Calu3 (cell line): ENCODE data around the gene UBE2Q1. TPM values are rescaled to one million over a fixed set of nuclear protein-coding genes. Genes with fewer than 3 reads are reported as not detected.

Experiments
- BruUV-seq: library from RNA; stranded (reverse); fragments of 400-500 nt; replicated peaks from 2 replicates; lab custom pipeline; 2021; lab: Mats Ljungman, UMichigan
- CTCF ChIA-PET: fragments of 300-600 bp; sonication (Branson Sonifier 250); formaldehyde crosslinking; loops from one replicate; lab custom pipeline; 2022; ENCODE audit warnings: antibody characterized with exemption; lab: Charles Lee
- DNase-seq: peaks from one replicate; pipeline ENCODE4 v3.0.0; 2022
- H3K27ac Mint-ChIP-seq: one replicate; pipeline ENCODE4 v1.8.0; 2022; ENCODE audit warnings: mixed read lengths; ENCODE audit not compliant: unreplicated experiment
- H3K27me3 Mint-ChIP-seq: one replicate; pipeline ENCODE4 v1.8.0; 2022; ENCODE audit warnings: mixed read lengths; ENCODE audit not compliant: unreplicated experiment
- H3K36me3 Mint-ChIP-seq: one replicate; pipeline ENCODE4 v1.8.0; 2022; ENCODE audit warnings: mild to moderate bottlenecking, moderate library complexity, mixed read lengths; ENCODE audit not compliant: insufficient read depth, unreplicated experiment
- H3K4me1 Mint-ChIP-seq: one replicate; pipeline ENCODE4 v1.8.0; 2022; ENCODE audit warnings: mild to moderate bottlenecking, low read depth, mixed read lengths; ENCODE audit not compliant: unreplicated experiment
- H3K4me3 Mint-ChIP-seq: one replicate; pipeline ENCODE4 v1.8.0; 2022; ENCODE audit warnings: mild to moderate bottlenecking, low read depth, moderate library complexity, mixed read lengths; ENCODE audit not compliant: unreplicated experiment
- H3K9me3 Mint-ChIP-seq: one replicate; pipeline ENCODE4 v1.8.0; 2022; ENCODE audit warnings: low read depth, mixed read lengths; ENCODE audit not compliant: unreplicated experiment
- intact Hi-C: fragments of 100-400 bp; cut with micrococcal nuclease; formaldehyde crosslinking; loops from one replicate; pipeline ENCODE4 v1.10.0; 2022; ENCODE audit not compliant: unreplicated experiment
- total RNA-seq: library from RNA; stranded (reverse); gene quantifications from 2 replicates; pipeline ENCODE4 v1.2.3, GENCODE V29; 2022
- TF ChIP-seq, protein P1 (sequence below): fragments of 200-600 bp; IDR thresholded peaks from one replicate; pipeline ENCODE4 v1.8.0; 2022; ENCODE audit warnings: antibody characterized with exemption; ENCODE audit not compliant: unreplicated experiment

UBE2Q1 gene
- total RNA-seq, 1 experiment from 2014 or later: 96.7 TPM

DNA sequence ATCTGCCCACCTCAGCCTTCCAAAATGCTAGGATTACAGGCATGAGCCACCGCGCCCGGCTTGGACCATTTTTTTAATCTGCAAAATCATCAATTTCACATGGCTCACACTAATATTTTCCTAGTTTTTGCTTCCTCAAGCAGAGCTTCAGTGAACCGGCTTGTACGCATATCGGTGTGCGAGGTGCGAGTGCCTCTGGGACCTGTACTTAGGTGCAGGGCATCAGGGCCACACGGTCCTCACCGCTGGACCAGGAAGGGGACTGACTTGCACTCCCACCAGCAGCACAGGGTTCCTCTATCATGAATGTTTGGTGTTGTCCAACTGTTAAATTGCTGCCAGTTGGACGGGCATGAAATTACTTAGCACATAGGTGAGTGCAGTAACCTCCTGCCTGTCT is 40.8 kb downstream of the UBE2Q1 start:
- no peak overlapping the region for H3K4me3 Mint-ChIP-seq
- no peaks in the 10 kb centered on the region for H3K36me3 Mint-ChIP-seq
- intact Hi-C loops: no loop called here
- peaks cover 83% of the 10 kb centered on the region for H3K27me3 Mint-ChIP-seq
- no peaks in the 10 kb centered on the region for H3K4me1 Mint-ChIP-seq
- BruUV-seq: no TSS peak
- TF ChIP-seq, protein P1, sequence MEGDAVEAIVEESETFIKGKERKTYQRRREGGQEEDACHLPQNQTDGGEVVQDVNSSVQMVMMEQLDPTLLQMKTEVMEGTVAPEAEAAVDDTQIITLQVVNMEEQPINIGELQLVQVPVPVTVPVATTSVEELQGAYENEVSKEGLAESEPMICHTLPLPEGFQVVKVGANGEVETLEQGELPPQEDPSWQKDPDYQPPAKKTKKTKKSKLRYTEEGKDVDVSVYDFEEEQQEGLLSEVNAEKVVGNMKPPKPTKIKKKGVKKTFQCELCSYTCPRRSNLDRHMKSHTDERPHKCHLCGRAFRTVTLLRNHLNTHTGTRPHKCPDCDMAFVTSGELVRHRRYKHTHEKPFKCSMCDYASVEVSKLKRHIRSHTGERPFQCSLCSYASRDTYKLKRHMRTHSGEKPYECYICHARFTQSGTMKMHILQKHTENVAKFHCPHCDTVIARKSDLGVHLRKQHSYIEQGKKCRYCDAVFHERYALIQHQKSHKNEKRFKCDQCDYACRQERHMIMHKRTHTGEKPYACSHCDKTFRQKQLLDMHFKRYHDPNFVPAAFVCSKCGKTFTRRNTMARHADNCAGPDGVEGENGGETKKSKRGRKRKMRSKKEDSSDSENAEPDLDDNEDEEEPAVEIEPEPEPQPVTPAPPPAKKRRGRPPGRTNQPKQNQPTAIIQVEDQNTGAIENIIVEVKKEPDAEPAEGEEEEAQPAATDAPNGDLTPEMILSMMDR: no peak
- CTCF ChIA-PET: no interaction called here
- H3K27ac Mint-ChIP-seq: no peak overlapping the region
- no peak for DNase-seq
- no peaks in the 10 kb centered on the region for H3K9me3 Mint-ChIP-seq

DNA sequence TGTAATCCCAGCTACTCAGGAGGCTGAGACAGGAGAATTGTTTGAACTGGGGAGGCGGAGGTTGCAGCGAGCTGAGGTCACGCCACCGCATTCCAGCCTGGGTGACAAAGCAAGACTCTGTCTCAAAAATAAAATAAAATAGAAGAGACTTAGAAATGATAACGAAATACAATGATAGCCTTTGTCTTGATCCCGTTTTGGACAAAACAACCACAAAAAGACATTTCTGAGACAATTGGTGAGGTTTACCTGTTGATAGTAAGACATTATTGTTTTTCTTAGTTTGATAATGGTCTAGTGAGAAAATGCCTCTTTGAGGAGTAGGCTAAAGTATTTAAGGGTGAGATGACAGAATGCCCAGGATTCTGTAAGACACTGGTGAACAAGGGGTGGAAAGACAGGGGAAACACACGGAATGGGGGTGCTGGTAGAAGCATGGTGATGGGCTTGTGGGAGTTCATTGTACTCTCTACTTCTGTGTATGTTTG is 44.4 kb downstream of the UBE2Q1 start:
- Mint-ChIP-seq H3K9me3 (no peaks in the 10 kb centered on the region), H3K27ac (no peak overlapping the region), H3K4me3 (no peak overlapping the region), H3K27me3 (peaks cover 70% of the 10 kb centered on the region), H3K4me1 (no peaks in the 10 kb centered on the region), H3K36me3 (no peaks in the 10 kb centered on the region)
- no peak for DNase-seq
- TF ChIP-seq, protein P1: no peak
- intact Hi-C loops: no loop called here
- no TSS peak for BruUV-seq
- CTCF ChIA-PET: no interaction called here

DNA sequence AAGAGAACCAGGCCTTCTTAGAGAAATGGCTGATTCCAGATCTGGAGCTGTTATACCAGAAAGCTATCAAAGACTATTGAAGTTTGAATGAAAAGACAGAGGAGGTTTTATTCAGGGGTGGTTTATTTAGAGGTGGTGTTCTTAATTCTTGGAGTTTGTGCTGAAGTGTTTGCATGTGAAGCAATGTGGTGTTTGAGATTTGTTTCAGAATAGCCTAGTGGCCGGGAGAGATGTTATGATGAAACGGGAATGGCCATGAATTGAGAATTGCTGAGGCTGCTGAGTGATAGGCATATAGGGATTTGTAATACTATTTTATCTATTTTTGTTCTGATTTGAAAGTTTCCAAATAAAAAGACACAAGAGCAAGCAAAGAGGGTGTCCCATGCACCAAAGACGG is 45.7 kb downstream of the UBE2Q1 start:
- BruUV-seq: no TSS peak
- Mint-ChIP-seq H3K36me3 (no peaks in the 10 kb centered on the region), H3K27ac (no peak overlapping the region), H3K9me3 (no peaks in the 10 kb centered on the region), H3K27me3 (peaks cover 80% of the 10 kb centered on the region), H3K4me1 (no peaks in the 10 kb centered on the region), H3K4me3 (no peak overlapping the region)
- CTCF ChIA-PET: interaction anchor here (0.5 to 0.7 kb wide), 2 partner anchors 10 to 508 kb away, joined by 4 to 5 read pairs; no protein-coding TSS in a partner anchor
- DNase-seq: no peak
- TF ChIP-seq, protein P1: no peak
- intact Hi-C loops: no loop called here

DNA sequence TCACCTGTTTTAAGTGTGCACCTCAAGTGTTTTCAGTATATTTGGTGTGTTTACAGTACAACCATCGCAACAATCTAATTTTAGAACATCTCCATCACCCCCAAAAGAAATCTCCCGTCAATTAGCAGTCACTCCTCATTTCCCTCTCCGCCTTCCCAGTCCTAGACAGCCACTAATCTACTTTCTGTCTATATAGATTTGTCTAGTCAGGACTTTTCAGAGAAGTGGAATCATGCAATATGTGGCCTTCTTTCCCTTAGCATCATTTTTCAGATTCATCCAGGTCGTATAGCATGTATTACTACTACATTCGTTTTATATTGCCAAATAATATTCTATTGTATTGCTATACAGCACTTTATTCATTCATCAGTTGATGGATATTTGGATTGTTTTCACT is 54.6 kb downstream of the UBE2Q1 start:
- Mint-ChIP-seq H3K4me3 (no peak overlapping the region), H3K9me3 (no peaks in the 10 kb centered on the region), H3K27me3 (peaks cover 89% of the 10 kb centered on the region), H3K27ac (no peak overlapping the region), H3K36me3 (no peaks in the 10 kb centered on the region), H3K4me1 (no peaks in the 10 kb centered on the region)
- CTCF ChIA-PET: no interaction called here
- intact Hi-C loops: no loop called here
- no TSS peak for BruUV-seq
- no peak for DNase-seq
- TF ChIP-seq, protein P1: no peak
